Suppressor macrophage treated with lipopolysaccharide for 1 hour (primary cell): ENCODE measurements around the gene UBE2D4.
"Not testable (repeated sequence)": the region's sequence is repeated elsewhere in the genome, so short reads cannot be mapped to it uniquely, and the experiment has no call there.

ENCODE experiments used
- DNase-seq, 3 donors: peaks; one replicate each; pipeline ENCODE4 v3.0.0-alpha.2; 2020 to 2022

The UBE2D4 gene

GRCh38 chr7:43968172-43969040 lies 42.2 kb downstream of the UBE2D4 start:
- not testable (repeated sequence) for DNase-seq

DNA sequence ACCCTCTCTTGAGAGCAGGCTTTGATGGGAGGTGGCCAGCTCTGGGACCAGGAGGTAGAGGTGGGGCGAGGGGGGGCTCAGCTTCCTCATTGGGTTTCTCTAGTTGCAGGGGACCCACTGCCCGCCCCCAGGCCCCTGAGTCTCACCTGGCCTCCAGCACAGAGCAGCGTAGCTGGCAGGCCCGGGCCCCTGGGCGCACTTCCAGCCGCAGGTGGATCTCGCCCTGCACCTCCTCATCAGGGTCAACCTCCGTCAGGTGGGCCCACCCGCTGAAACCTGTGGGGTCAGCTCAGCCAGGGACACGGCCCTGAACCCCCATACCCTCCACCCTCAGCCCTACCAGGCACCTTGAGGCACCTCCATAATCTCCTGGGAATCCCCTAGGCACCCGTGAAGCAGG lies 43.4 kb downstream of the UBE2D4 start:
- not testable (repeated sequence) for DNase-seq

GRCh38 chr7:43970698-43971097 lies 44.5 kb downstream of the UBE2D4 start:
- not testable (repeated sequence) for DNase-seq

DNA sequence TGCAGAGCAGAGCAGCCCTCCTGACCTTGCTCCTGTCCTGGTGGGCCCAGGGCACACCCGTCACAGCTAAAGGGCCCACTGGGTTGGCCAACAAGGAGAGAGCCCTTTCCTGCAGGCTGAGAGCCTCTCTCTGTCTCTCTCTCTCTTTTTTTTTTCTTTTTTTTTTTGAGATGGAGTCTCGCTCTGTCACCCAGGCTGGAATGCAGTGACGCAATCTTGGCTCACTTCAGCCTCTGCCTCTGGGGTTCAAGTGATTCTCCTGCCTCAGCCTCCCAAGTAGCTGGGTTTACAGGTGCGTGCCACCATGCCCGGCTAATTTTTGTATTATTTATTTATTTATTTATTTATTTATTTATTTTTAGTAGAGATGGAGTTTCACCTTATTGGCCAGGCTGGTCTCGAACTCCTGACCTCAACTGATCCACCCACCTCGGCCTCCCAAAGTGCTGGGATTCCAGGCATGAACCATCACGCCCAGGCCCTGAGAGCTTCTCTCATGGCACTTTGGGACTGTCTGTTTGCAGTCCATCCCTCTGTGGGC lies 47.9 kb downstream of the UBE2D4 start:
- not testable (repeated sequence) for DNase-seq

- not testable (repeated sequence) for DNase-seq
These were observed 48.7 kb downstream of the UBE2D4 start for GRCh38 chr7:43974725-43975482.

- no peak for DNase-seq
These were observed 51.3 kb downstream of the UBE2D4 start for GRCh38 chr7:43977525-43977924.

GRCh38 chr7:43978102-43978501 lies 51.9 kb downstream of the UBE2D4 start:
- DNase-seq = not testable (repeated sequence)

GRCh38 chr7:43982848-43983247 lies 56.6 kb downstream of the UBE2D4 start:
- DNase-seq = not testable (repeated sequence)

DNA sequence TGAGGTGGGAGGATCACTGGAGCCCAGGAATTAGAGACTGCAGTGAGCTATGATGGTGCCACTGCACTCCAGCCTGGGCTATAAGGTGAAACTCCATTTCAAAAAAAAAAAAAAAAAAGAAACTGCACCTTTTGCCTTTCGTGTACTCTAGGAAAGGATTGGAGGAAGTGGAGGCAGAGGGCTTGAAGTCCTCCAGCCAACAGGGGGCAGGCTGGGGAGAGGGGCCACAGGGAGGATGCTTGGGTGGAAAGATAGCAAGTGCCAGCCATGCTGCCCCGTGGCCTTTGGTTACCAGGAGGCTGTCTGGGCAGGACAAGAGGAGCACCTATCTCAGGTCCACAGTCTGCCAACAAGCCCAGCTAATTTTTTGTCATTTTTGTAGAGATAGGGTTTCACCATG lies 57.5 kb downstream of the UBE2D4 start:
- DNase-seq = not testable (repeated sequence)

- peak; percentile 43 to 75 (median 67) for DNase-seq
These were observed 59.9 kb downstream of the UBE2D4 start for GRCh38 chr7:43985904-43986864.

DNA sequence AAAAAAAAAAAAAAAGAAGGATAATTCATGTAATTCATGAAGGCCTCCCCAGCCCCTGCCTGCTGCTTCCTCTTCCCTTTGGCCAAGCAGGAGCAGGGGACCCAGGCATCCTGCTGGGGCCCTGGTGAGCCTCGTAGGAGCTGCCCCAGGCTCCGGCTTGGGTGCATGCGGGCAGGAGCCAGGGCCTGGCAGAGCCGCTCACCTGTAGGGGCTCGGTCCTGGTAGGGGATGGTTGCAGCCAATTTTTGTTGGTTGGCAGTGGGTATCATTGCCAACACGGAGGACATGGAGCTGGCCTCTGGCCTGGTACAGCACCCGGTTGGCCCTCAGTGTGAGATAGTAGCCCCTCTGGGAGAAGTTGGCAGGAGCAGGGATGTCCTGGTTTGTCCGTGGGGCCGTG lies 61.2 kb downstream of the UBE2D4 start:
- DNase-seq = not testable (repeated sequence)

DNA sequence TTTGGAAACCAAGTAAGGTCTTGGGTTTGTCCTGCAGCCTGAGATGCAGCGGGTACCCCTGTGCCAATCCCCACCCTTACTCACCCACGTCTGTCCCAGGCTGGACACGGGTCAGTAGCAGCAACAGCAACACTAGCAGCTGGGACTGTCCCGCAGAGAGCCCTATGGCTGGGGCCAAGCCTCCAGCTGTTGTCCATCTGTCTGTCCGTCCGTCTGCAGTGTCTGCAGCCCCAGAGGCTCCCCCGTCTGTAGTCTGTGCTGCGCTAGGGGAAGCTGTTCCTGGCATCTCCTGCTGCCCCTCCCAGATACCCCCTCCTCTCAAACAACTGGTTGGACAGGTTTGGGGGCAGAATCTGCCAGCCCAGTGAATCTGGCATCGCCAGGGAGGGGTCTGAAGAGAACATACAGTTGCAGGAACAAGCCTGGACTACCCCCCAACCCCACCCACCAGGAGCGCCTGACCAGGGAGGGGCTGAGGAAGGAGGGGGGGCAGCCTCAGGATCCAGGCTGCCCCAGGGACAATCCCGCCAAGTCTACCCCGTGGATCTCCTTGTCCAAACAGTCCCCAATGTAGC lies 63.9 kb downstream of the UBE2D4 start:
- not testable (repeated sequence) for DNase-seq

DNA sequence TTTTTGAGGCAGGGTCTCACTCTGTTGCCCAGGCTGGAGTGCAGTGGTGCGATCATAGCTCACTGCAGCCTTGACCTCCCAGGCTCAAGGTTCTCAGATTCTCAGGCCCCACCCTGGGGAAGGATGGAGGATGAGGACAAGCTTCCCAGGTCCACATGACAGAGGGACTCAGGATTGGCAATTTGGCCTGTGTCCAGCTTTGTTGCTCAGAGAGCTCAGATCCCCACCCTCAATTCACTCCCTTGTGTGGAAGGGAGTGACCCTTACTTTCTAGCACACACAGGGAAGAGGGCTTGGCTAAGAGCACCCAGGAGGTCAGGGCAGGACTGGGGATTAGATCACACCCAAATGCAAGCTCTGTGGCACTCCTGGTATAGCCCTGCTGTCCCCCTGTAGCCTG lies 64.6 kb downstream of the UBE2D4 start:
- not testable (repeated sequence) for DNase-seq

DNA sequence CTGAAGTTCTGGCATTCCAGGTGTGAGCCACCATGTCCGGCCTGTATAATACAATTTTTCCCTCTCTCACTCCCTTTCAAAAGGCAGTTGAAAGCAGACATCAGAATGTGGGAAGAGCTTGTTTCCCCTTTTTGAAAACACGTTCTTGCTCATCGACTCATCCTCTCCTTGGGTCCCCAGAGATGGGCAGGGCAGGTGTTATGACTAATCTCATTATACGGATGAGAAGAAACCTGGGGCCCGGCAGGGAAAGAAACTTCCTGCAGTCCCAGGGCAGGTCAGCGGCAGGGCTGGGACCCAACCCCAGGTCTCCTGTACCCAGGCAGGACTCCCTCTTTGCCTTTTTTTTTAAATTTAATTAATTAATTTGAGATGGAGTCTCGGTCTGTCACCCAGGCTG lies 66.7 kb downstream of the UBE2D4 start:
- not testable (repeated sequence) for DNase-seq

DNA sequence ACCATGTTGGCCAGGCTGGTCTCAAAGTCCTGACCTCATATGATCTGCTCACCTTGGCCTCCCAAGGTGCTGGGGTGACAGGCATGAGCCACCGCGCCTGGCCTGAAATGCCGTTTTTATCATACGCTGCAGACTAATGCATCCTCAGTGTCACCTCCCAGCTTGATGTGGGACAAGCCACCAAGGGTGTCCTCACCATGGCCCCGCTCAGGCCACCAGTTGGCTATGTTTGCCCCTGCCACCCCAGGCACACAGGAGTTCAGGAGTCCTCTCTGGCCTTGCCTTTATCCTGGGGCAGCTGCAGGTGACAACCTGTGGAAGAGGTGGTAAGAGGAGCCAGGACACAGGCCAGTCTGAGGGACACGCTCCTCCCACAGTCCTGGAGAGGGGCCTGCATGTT lies 68.4 kb downstream of the UBE2D4 start:
- not testable (repeated sequence) for DNase-seq

DNA sequence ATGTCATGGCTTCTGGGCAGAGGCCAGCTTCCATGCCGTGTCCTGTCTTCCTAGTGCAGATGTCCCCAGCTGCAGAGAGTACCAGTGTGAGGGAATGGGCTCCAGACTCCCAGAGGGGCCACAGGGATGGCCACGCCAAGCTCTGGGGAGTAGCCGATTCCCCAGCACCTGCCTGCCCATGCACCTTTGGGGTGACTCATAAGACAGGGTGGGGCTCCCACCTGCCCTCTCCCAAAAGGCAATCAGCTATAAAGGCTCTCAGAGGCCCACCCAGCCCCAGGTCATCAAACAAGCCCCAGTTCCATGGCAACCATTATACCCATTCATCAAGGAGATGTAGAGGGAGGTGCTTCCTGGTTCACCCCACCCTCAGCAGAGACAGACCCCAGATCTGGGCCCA lies 71.3 kb downstream of the UBE2D4 start, which contains the start of gene SPDYE1:
Gene SPDYE1, plus strand, starts transcription at position 366 of the 400 bp plus-strand sequence. CDS start 2,053 bp downstream, outside the sequence.
- DNase-seq = not testable (repeated sequence)
